GM12878 (cell line): ENCODE data around the gene NBEAL1. TPM values are rescaled to one million over a fixed set of nuclear protein-coding genes. Genes with fewer than 3 reads are reported as not detected.
"Not testable (repeated sequence)": the region's sequence is repeated elsewhere in the genome, so short reads cannot be mapped to it uniquely, and the experiment has no call there.

Source experiments
- ATAC-seq: fragments of 200-7000 bp; cut with Tn5 transposase; 3 replicates; pipeline ENCODE4 v1.9.1; 2020; ENCODE audit warnings: mild to moderate bottlenecking, moderate library complexity
- BruUV-seq: library from RNA; stranded (reverse); fragments of 400-500 nt; replicated peaks from 2 replicates; lab custom pipeline; 2021; lab: Mats Ljungman, UMichigan
- CTCF ChIA-PET: fragments of 300-600 bp; sonication (Branson Sonifier 250); formaldehyde crosslinking; extraction: SDS; loops from one replicate; lab custom pipeline; 2021; ENCODE audit warnings: inconsistent platforms; lab: Yijun Ruan, JAX
- POLR2A ChIA-PET: fragments of 350-600 bp; formaldehyde crosslinking; extraction: SDS; loops from one replicate; lab custom pipeline; 2021; ENCODE audit warnings: inconsistent platforms; lab: Charles Lee
- RAD21 ChIA-PET: fragments of 300-600 bp; sonication (Branson Sonifier 250); formaldehyde crosslinking; loops from one replicate; lab custom pipeline; 2023; ENCODE audit warnings: antibody characterized with exemption; ENCODE audit not compliant: unreplicated experiment; lab: Charles Lee
- SMC1A ChIA-PET: fragments of 300-600 bp; sonication (Branson Sonifier 250); formaldehyde crosslinking; loops from one replicate; lab custom pipeline; 2023; ENCODE audit not compliant: unreplicated experiment, uncharacterized antibody; lab: Charles Lee
- DNase-seq: peaks from one replicate; pipeline ENCODE4 v3.0.0-alpha.2; 2011; ENCODE audit warnings: low read depth, low spot score
- FAIRE-seq: peaks from 3 replicates; lab custom pipeline; 2011; peaks lifted over from hg19 to GRCh38; lab: Jason Lieb, UNC
- H2AFZ ChIP-seq: 2 replicates; pipeline ENCODE4 v1.6.0; 2011; ENCODE audit warnings: low read depth, low read length, control low read depth; ENCODE audit not compliant: control insufficient read depth
- H3K27ac ChIP-seq: 2 replicates; pipeline ENCODE4 v1.5.1; 2011; ENCODE audit warnings: control low read depth; ENCODE audit not compliant: control insufficient read depth, insufficient read depth
- H3K27me3 ChIP-seq, 2 experiments: replicated peaks in 1 of 2; 2 replicates each; pipeline versions ENCODE4 v1.6.0 to v1.6.1; 2011; ENCODE audit warnings: low read length in 1 of 2; ENCODE audit not compliant: control insufficient read depth in 2 of 2, insufficient read depth in 2 of 2
- H3K36me3 ChIP-seq, 2 experiments: 2 replicates each; pipeline ENCODE4 v1.5.1; 2011; ENCODE audit warnings: low read length in 1 of 2; ENCODE audit not compliant: control insufficient read depth in 2 of 2, insufficient read depth in 2 of 2
- H3K4me1 ChIP-seq: 2 replicates; pipeline ENCODE4 v1.6.1; 2011; ENCODE audit warnings: mild to moderate bottlenecking, low read length, moderate library complexity, mixed read lengths; ENCODE audit not compliant: control insufficient read depth, insufficient read depth
- H3K4me2 ChIP-seq: 2 replicates; pipeline ENCODE4 v1.6.0; 2011; ENCODE audit warnings: control low read depth; ENCODE audit not compliant: control insufficient read depth, insufficient read depth
- H3K4me3 ChIP-seq: fragments of 200-600 bp; sonication (generic); 2 replicates; pipeline ENCODE4 v1.5.1; 2016
- H3K79me2 ChIP-seq: 2 replicates; pipeline ENCODE4 v1.6.0; 2011; ENCODE audit warnings: low read length; ENCODE audit not compliant: control insufficient read depth, insufficient read depth
- H3K9ac ChIP-seq: 2 replicates; pipeline ENCODE4 v1.8.0; 2011; ENCODE audit warnings: low read length, control low read depth, mixed read lengths; ENCODE audit not compliant: control insufficient read depth, insufficient read depth
- H3K9me3 ChIP-seq: replicated peaks from 3 replicates; pipeline ENCODE4 v1.5.1; 2011; ENCODE audit warnings: mild to moderate bottlenecking, low read length; ENCODE audit not compliant: control insufficient read depth, insufficient read depth
- H4K20me1 ChIP-seq: 2 replicates; pipeline ENCODE4 v1.6.0; 2011; ENCODE audit not compliant: control insufficient read depth, insufficient read depth
- CHD2 ChIP-seq: IDR thresholded peaks from 2 replicates; pipeline ENCODE4 v1.6.1; 2011; ENCODE audit warnings: low read depth, low read length, improper control_type of control experiment, borderline replicate concordance
- FOXM1 ChIP-seq: IDR thresholded peaks from 2 replicates; pipeline ENCODE4 v1.6.1; 2012; ENCODE audit warnings: low read depth, mild to moderate bottlenecking, inconsistent platforms, low read length, moderate library complexity
- MLLT1 ChIP-seq: fragments of 450-650 bp; IDR thresholded peaks from 2 replicates; pipeline ENCODE4 v1.6.1; 2016; ENCODE audit warnings: mild to moderate bottlenecking
- RAD51 ChIP-seq: fragments of 450-650 bp; IDR thresholded peaks from 2 replicates; pipeline ENCODE4 v1.6.1; 2016; ENCODE audit warnings: moderate library complexity, mild to moderate bottlenecking, inconsistent platforms
- WGBS: methylation state at CpG from one replicate; pipeline ENCODE4 v1.1.6; 2016; ENCODE audit warnings: low lambda C conversion rate; ENCODE audit not compliant: insufficient replicate concordance, insufficient coverage; ENCODE audit errors: missing lambda C conversion rate; 5-methylcytosine and 5-hydroxymethylcytosine counted together
- in situ Hi-C: fragments of 300-500 bp; cut with MboI; formaldehyde crosslinking; loops from 9 replicates; pipeline ENCODE4 v1.14.3; 2018; ENCODE audit warnings: mixed read lengths
- intact Hi-C: fragments of 100-400 bp; cut with micrococcal nuclease; formaldehyde crosslinking; loops from one replicate; pipeline ENCODE4 v1.14.2; 2022; ENCODE audit not compliant: unreplicated experiment
- polyA plus RNA-seq, 11 experiments: library from polyadenylated mRNA; depleted of rRNA in 4 of 11; unstranded in 6 of 11; stranded (reverse) in 5 of 11; fragments of >200 nt; fragmentation: Nextera tagmentation in 4 of 11; fragmentation: Illumina TruSeq in 1 of 11; extraction: Ambion mirVana in 4 of 11; extraction: Trizol in 1 of 11; gene quantifications; 1 replicate in 1 of 11; 2 replicates in 10 of 11; pipeline versions ENCODE4 v1.2.1 to v1.2.3, GENCODE V29; 2011 to 2016; ENCODE audit warnings: inconsistent platforms in 2 of 11, missing spikeins in 2 of 11, low read depth in 1 of 11
- total RNA-seq, 4 experiments: library from RNA; depleted of rRNA in 3 of 4; stranded (reverse); fragments of >200 nt in 3 of 4; fragmentation: Illumina TruSeq in 1 of 4; extraction: Trizol in 1 of 4; gene quantifications; 2 replicates each; pipeline versions ENCODE4 v1.2.1 to v1.2.3, GENCODE V29; 2013 to 2021

Gene NBEAL1
- total and polyA plus RNA-seq, 10 of the 15 experiments (the other 5 are each of a cell fraction or from before 2014, with no cell fraction given), result 1.9 to 16.1 (median 7.2) TPM

- Histone ChIP-seq H2AFZ (no peak overlapping the region), H3K36me3 (peaks cover 0 to 7% of the 10 kb centered on the region in 2 experiments; a peak in 2 of 4 replicates), H3K27ac (no peak overlapping the region), H3K4me3 (no peak overlapping the region), H3K27me3 (no peaks in the 10 kb centered on the region), H3K9me3 (no peaks in the 10 kb centered on the region; the same call in 2 of the 3 replicates), H3K9ac (no peak overlapping the region), H4K20me1 (no peaks in the 10 kb centered on the region), H3K79me2 (no peaks in the 10 kb centered on the region), H3K4me1 (no peaks in the 10 kb centered on the region), H3K4me2 (no peak overlapping the region)
- WGBS, result 94% methylated on average over 13 of the region's 13 CpGs
- in situ Hi-C loops (no loop called here), intact Hi-C loops (no loop called here)
- ChIA-PET CTCF (no interaction called here), RAD21 (no interaction called here), POLR2A (no interaction called here), SMC1A (no interaction called here)
- TF ChIP-seq FOXM1 (no peak), MLLT1 (no peak), RAD51 (no peak), CHD2 (no peak)
- FAIRE-seq (no peak), DNase-seq (no peak), ATAC-seq (no peak)
- no TSS peak for BruUV-seq
Observed at GRCh38 chr2:203252818-203253217, 238.1 kb downstream of the NBEAL1 start.

- H3K4me3 ChIP-seq, CTCF ChIA-PET, ATAC-seq, BruUV-seq, in situ Hi-C loops, DNase-seq, POLR2A ChIA-PET, intact Hi-C loops, H2AFZ ChIP-seq, H3K9me3 ChIP-seq, H3K79me2 ChIP-seq, H3K4me1 ChIP-seq, H3K36me3 ChIP-seq, RAD21 ChIA-PET, H3K27ac ChIP-seq, H4K20me1 ChIP-seq, H3K27me3 ChIP-seq, FAIRE-seq, H3K4me2 ChIP-seq, H3K9ac ChIP-seq: not testable (repeated sequence)
- SMC1A ChIA-PET, result interaction anchor here (0.7 kb wide), 1 partner anchor 14 kb away, joined by 3 read pairs; no protein-coding TSS in a partner anchor
- WGBS, result 90% methylated on average over 8 of the region's 10 CpGs
Observed at GRCh38 chr2:203253422-203254095, 238.9 kb downstream of the NBEAL1 start.
